DND-41 (cell line): Measurements from ENCODE around the gene NPBWR2.

ENCODE experiments used
- ATAC-seq: fragments of 200-7000 bp; cut with Tn5 transposase; 3 replicates; pipeline ENCODE4 v1.9.1; 2021; ENCODE audit warnings: low read depth; ENCODE audit not compliant: insufficient read depth
- DNase-seq: peaks from one replicate; pipeline ENCODE4 v3.0.0-alpha.2; 2020
- H2AFZ ChIP-seq: 2 replicates; pipeline ENCODE4 v1.6.0; 2012; ENCODE audit warnings: low read depth, low read length
- H3K27ac ChIP-seq: 2 replicates; pipeline ENCODE4 v1.5.1; 2012; ENCODE audit warnings: low read length, inconsistent platforms
- H3K27me3 ChIP-seq: fragments of 200-600 bp; sonication (generic); 2 replicates; pipeline ENCODE4 v1.6.0; 2012; ENCODE audit warnings: low read length, mild to moderate bottlenecking, inconsistent platforms; ENCODE audit not compliant: insufficient read depth, poor library complexity
- H3K36me3 ChIP-seq: 2 replicates; pipeline ENCODE4 v1.5.1; 2012; ENCODE audit warnings: low read length, inconsistent platforms; ENCODE audit not compliant: insufficient read depth
- H3K4me1 ChIP-seq: 2 replicates; pipeline ENCODE4 v1.5.1; 2012; ENCODE audit warnings: mild to moderate bottlenecking, low read length; ENCODE audit not compliant: insufficient read depth
- H3K4me2 ChIP-seq: 2 replicates; pipeline ENCODE4 v1.6.0; 2012; ENCODE audit warnings: mild to moderate bottlenecking, moderate library complexity, low read length, inconsistent platforms; ENCODE audit not compliant: insufficient read depth
- H3K4me3 ChIP-seq, 2 experiments: fragments of 200-600 bp in 1 of 2; shearing (Covaris generic) in 1 of 2; 2 replicates each; pipeline ENCODE4 v1.5.1; 2012 to 2016; ENCODE audit warnings: inconsistent platforms in 2 of 2, low read length in 2 of 2, mild to moderate bottlenecking in 2 of 2, low read depth in 1 of 2, moderate library complexity in 1 of 2
- H3K79me2 ChIP-seq: 2 replicates; pipeline ENCODE4 v1.6.0; 2012; ENCODE audit warnings: low read length, inconsistent platforms; ENCODE audit not compliant: insufficient read depth
- H3K9ac ChIP-seq: 2 replicates; pipeline ENCODE4 v1.6.0; 2012; ENCODE audit warnings: low read depth, mild to moderate bottlenecking, inconsistent platforms, low read length, moderate library complexity
- H3K9me3 ChIP-seq: 2 replicates; pipeline ENCODE4 v1.5.1; 2012; ENCODE audit warnings: low read length, moderate library complexity, mild to moderate bottlenecking, inconsistent platforms; ENCODE audit not compliant: insufficient read depth, severe bottlenecking
- H4K20me1 ChIP-seq: 2 replicates; pipeline ENCODE4 v1.6.0; 2012; ENCODE audit warnings: low read length; ENCODE audit not compliant: insufficient read depth
- EZH2 ChIP-seq: IDR thresholded peaks from 3 replicates; pipeline ENCODE4 v1.6.1; 2012; ENCODE audit warnings: borderline replicate concordance, low read depth, mild to moderate bottlenecking, moderate library complexity, low read length, inconsistent platforms; ENCODE audit not compliant: severe bottlenecking
- TF ChIP-seq, protein P1 (sequence below): IDR thresholded peaks from 2 replicates; pipeline ENCODE4 v1.5.1; 2012; ENCODE audit warnings: borderline replicate concordance, low read length, moderate library complexity, mild to moderate bottlenecking; ENCODE audit not compliant: poor library complexity, severe bottlenecking; ENCODE audit errors: extremely low read depth

The NPBWR2 gene

DNA sequence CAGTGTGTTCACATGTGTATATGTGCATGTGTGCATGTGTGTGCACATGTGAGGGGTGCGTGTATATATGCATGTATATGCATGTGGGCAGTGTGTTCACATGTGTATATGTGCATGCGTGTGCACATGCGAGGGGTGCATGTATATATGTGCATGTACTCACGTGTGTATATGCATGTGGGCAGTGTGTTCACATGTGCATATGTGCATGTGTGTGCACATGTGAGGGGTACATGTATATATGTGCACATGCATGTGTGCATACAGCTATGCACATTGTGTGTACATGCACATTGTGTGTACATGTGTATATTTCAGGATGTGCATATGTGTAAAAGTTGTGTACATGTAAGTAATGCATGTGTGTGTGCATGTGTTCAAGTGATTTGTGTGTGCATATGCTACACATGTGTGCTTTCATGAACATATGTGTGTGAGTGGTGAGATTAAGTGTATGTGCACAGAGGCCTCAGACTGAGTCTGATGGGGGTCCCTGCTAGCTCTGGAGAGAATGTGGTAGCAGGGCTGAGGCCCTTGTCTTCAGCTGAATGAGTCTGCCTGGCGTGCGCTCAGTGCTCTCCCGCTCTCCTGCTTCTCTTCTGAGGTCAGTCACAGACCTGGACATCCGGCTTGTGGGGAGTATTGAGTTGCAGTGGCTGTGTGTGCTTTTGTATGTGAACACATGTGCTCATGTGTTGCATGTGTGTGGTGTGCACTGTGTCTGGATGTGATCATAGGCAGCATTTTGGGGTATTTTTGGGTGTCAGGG is 37.0 kb upstream of the NPBWR2 start:
- no peak overlapping the region for H3K4me2 ChIP-seq
- H3K4me3 ChIP-seq, result no peak overlapping the region
- no peaks in the 10 kb centered on the region for H3K36me3 ChIP-seq
- no peaks in the 10 kb centered on the region for H3K79me2 ChIP-seq
- peaks cover 4% of the 10 kb centered on the region; the same call in 1 of the 2 replicates for H4K20me1 ChIP-seq
- no peak overlapping the region for H3K9ac ChIP-seq
- no peak overlapping the region for H2AFZ ChIP-seq
- TF ChIP-seq EZH2, result no peak
- TF ChIP-seq, protein P1, sequence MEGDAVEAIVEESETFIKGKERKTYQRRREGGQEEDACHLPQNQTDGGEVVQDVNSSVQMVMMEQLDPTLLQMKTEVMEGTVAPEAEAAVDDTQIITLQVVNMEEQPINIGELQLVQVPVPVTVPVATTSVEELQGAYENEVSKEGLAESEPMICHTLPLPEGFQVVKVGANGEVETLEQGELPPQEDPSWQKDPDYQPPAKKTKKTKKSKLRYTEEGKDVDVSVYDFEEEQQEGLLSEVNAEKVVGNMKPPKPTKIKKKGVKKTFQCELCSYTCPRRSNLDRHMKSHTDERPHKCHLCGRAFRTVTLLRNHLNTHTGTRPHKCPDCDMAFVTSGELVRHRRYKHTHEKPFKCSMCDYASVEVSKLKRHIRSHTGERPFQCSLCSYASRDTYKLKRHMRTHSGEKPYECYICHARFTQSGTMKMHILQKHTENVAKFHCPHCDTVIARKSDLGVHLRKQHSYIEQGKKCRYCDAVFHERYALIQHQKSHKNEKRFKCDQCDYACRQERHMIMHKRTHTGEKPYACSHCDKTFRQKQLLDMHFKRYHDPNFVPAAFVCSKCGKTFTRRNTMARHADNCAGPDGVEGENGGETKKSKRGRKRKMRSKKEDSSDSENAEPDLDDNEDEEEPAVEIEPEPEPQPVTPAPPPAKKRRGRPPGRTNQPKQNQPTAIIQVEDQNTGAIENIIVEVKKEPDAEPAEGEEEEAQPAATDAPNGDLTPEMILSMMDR, result no peak
- ATAC-seq (no peak), DNase-seq (no peak)
- no peaks in the 10 kb centered on the region for H3K4me1 ChIP-seq
- peaks cover 19% of the 10 kb centered on the region for H3K9me3 ChIP-seq
- no peaks in the 10 kb centered on the region for H3K27me3 ChIP-seq
- H3K27ac ChIP-seq, result no peak overlapping the region

DNA sequence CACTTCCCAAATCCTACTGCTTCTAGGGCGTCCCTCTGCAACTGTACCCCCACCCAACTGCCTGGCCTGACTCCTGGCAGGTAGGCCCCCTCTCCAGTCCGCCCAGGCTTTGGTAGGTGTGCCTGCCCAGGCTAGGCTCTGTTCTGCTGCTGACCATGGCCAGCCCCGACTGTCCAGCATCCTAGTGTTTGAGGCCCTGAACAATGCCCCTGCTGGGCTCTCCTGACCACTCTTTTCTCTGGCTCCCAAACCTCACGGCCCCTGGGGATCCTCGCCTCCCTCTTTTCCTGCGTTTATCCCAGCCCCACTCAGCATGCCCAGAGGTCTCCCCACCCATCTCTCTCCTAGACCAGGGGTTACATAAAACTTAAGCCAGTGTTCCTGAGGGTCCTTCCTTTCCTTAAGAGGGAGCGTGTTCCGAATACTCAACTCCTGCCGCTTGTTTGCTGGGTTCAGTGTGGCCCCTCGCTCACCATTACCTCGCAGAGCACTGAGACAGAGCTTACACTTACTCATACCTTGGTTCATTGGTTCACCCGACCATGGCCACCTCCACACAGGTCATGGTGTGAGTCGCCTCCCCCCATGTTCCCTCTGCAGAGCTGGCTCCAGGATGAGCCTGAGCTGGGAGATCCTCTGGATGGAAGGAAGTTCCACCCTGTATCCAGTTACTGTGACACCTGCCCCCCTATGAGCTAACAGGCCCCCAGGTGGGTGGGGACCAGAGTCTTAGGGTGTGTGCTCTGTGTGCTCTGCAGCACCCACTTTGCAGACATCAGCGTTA is 35.8 kb upstream of the NPBWR2 start:
- Histone ChIP-seq H3K79me2 (no peaks in the 10 kb centered on the region), H3K36me3 (no peaks in the 10 kb centered on the region), H3K4me1 (no peaks in the 10 kb centered on the region), H3K27me3 (no peaks in the 10 kb centered on the region), H3K4me3 (no peak overlapping the region), H3K27ac (no peak overlapping the region), H3K9ac (no peak overlapping the region), H4K20me1 (peaks cover 5% of the 10 kb centered on the region; the same call in 1 of the 2 replicates), H3K4me2 (no peak overlapping the region), H3K9me3 (peaks cover 19% of the 10 kb centered on the region), H2AFZ (no peak overlapping the region)
- DNase-seq (no peak), ATAC-seq (no peak)
- no peak for TF ChIP-seq EZH2
- TF ChIP-seq, protein P1, result no peak

DNA sequence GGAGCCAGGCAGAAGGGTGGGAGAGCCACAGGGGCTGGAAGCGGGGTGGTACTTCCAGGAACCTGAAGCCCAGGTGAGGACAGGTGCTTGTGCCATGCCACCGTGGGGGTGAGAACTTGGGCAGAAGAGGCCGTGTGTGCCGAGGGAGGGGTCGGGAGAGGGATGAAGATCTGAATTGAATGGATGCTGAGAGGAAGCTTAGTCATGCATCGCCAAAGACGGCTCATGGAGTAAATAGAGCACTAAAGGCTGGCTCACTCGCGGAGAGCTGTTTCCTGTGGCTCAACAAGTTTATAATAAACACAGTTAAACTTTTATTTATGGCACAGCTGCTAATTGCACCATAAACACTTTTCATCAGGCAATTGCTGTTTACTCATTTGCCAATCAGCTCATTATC is 35.2 kb upstream of the NPBWR2 start:
- no peak overlapping the region for H3K9ac ChIP-seq
- TF ChIP-seq, protein P1, result no peak
- TF ChIP-seq EZH2, result no peak
- no peaks in the 10 kb centered on the region for H3K27me3 ChIP-seq

More for the DNA sequence above, 35.2 kb upstream of the NPBWR2 start:
- DNase-seq (no peak), ATAC-seq (no peak)
- no peak overlapping the region for H3K4me2 ChIP-seq
- no peaks in the 10 kb centered on the region for H3K36me3 ChIP-seq
- H3K27ac ChIP-seq, result no peak overlapping the region
- no peak overlapping the region for H2AFZ ChIP-seq
- H3K79me2 ChIP-seq, result no peaks in the 10 kb centered on the region
- H4K20me1 ChIP-seq, result peaks cover 5% of the 10 kb centered on the region; the same call in 1 of the 2 replicates
- no peaks in the 10 kb centered on the region for H3K4me1 ChIP-seq
- no peak overlapping the region for H3K4me3 ChIP-seq
- H3K9me3 ChIP-seq, result peaks cover 19% of the 10 kb centered on the region
